SK-N-SH (cell line): ENCODE results near the gene ZRANB2. TPM values are rescaled to one million over a fixed set of nuclear protein-coding genes. Genes with fewer than 3 reads are reported as not detected.

Experiments
- CTCF ChIA-PET: fragments of 300-600, 350-600 bp; formaldehyde crosslinking; extraction: SDS; loops from one replicate; lab custom pipeline; 2021; lab: Yijun Ruan, JAX
- POLR2A ChIA-PET: fragments of 350-600 bp; sonication (Branson Sonifier 250); formaldehyde crosslinking; extraction: SDS; loops from one replicate; lab custom pipeline; 2020; ENCODE audit warnings: antibody characterized with exemption, inconsistent platforms; lab: Yijun Ruan, JAX
- DNase-seq: peaks from one replicate; pipeline ENCODE4 v3.0.0; 2012
- H2AFZ ChIP-seq: fragments of 200-600 bp; sonication (generic); 2 replicates; pipeline ENCODE4 v1.8.1; 2016; ENCODE audit warnings: antibody characterized with exemption, mild to moderate bottlenecking, low read depth
- H3F3A ChIP-seq: fragments of 200-600 bp; sonication (generic); replicated peaks from 2 replicates; pipeline ENCODE3; 2016; ENCODE audit warnings: antibody characterized with exemption, mild to moderate bottlenecking; ENCODE audit not compliant: insufficient read depth
- H3K27ac ChIP-seq, 2 experiments: fragments of 200-500 bp in 1 of 2; fragments of 200-600 bp in 1 of 2; sonication (Bioruptor generic) in 1 of 2; sonication (generic), shearing (Covaris generic) in 1 of 2; 2 replicates each; pipeline versions ENCODE4 v1.5.1 to v1.6.1; 2014 to 2016; ENCODE audit warnings: low read depth in 2 of 2, inconsistent platforms in 1 of 2, low read length in 1 of 2, mild to moderate bottlenecking in 1 of 2, mixed read lengths in 1 of 2
- H3K27me3 ChIP-seq: fragments of 200-600 bp; sonication (generic), shearing (Covaris generic); 2 replicates; pipeline ENCODE4 v1.6.1; 2016; ENCODE audit warnings: mixed run types; ENCODE audit not compliant: insufficient read depth
- H3K36me3 ChIP-seq, 2 experiments: fragments of 200-500 bp in 1 of 2; fragments of 200-600 bp in 1 of 2; sonication (Bioruptor generic) in 1 of 2; sonication (generic) in 1 of 2; replicated peaks in 1 of 2; 2 replicates each; pipeline versions ENCODE3 to v1.5.1; 2014 to 2016; ENCODE audit warnings: low read length in 1 of 2, mild to moderate bottlenecking in 1 of 2; ENCODE audit not compliant: insufficient read depth in 2 of 2, control insufficient read depth in 1 of 2
- H3K4me1 ChIP-seq, 2 experiments: fragments of 200-500 bp in 1 of 2; fragments of 200-600 bp in 1 of 2; sonication (Bioruptor generic) in 1 of 2; sonication (generic), shearing (Covaris generic) in 1 of 2; 2 replicates each; pipeline versions ENCODE4 v1.5.1 to v1.6.1; 2014 to 2016; ENCODE audit warnings: low read depth in 1 of 2, low read length in 1 of 2, mixed run types in 1 of 2; ENCODE audit not compliant: insufficient read depth in 2 of 2, control insufficient read depth in 1 of 2
- H3K4me2 ChIP-seq: fragments of 200-600 bp; sonication (generic), shearing (Covaris generic); 2 replicates; pipeline ENCODE4 v1.6.1; 2017; ENCODE audit warnings: mixed run types
- H3K4me3 ChIP-seq, 2 experiments: fragments of 200-500 bp in 1 of 2; fragments of 200-600 bp in 1 of 2; sonication (Bioruptor generic) in 1 of 2; sonication (generic), shearing (Covaris generic) in 1 of 2; 2 replicates each; pipeline versions ENCODE4 v1.5.1 to v1.8.1; 2014 to 2016; ENCODE audit warnings: low read depth in 2 of 2, inconsistent platforms in 1 of 2, low read length in 1 of 2, mild to moderate bottlenecking in 1 of 2, mixed read lengths in 1 of 2, moderate library complexity in 1 of 2
- H3K79me2 ChIP-seq: fragments of 200-600 bp; sonication (generic); 2 replicates; pipeline ENCODE4 v1.8.1; 2017; ENCODE audit warnings: mild to moderate bottlenecking; ENCODE audit not compliant: insufficient read depth
- H3K9ac ChIP-seq: fragments of 200-600 bp; sonication (generic); 2 replicates; pipeline ENCODE4 v1.6.1; 2017; ENCODE audit warnings: mixed run types
- H3K9me2 ChIP-seq: fragments of 200-600 bp; sonication (generic); 2 replicates; pipeline ENCODE4 v1.6.1; 2017; ENCODE audit warnings: mixed run types
- H3K9me3 ChIP-seq: fragments of 200-600 bp; sonication (generic); 2 replicates; pipeline ENCODE4 v1.6.1; 2017; ENCODE audit warnings: mixed run types, mild to moderate bottlenecking, moderate library complexity
- H4K20me1 ChIP-seq: fragments of 200-600 bp; sonication (generic); 2 replicates; pipeline ENCODE4 v1.6.1; 2017; ENCODE audit warnings: mild to moderate bottlenecking, mixed run types; ENCODE audit not compliant: insufficient read depth
- FOSL2 ChIP-seq: IDR thresholded peaks from 2 replicates; pipeline ENCODE4 v1.4.0; 2012; ENCODE audit warnings: low read depth, mild to moderate bottlenecking, moderate library complexity, borderline replicate concordance
- JUND ChIP-seq: IDR thresholded peaks from 2 replicates; pipeline ENCODE4 v1.4.0; 2012
- POLR2AphosphoS5 ChIP-seq: IDR thresholded peaks from 2 replicates; pipeline ENCODE4 v1.6.1; 2012; ENCODE audit warnings: low read depth, low read length
- TEAD4 ChIP-seq: IDR thresholded peaks from 2 replicates; pipeline ENCODE4 v1.4.0; 2012; ENCODE audit warnings: mild to moderate bottlenecking, borderline replicate concordance; ENCODE audit not compliant: insufficient read depth
- WGBS: methylation state at CpG from one replicate; pipeline ENCODE4 v1.1.6; 2017; ENCODE audit warnings: low lambda C conversion rate; 5-methylcytosine and 5-hydroxymethylcytosine counted together
- polyA plus RNA-seq, 3 experiments: library from polyadenylated mRNA; depleted of rRNA; stranded (reverse); fragments of >200 nt; gene quantifications; 2 replicates each; pipeline ENCODE4 v1.2.3, GENCODE V29; 2012
- TF ChIP-seq, protein P1 (sequence below): IDR thresholded peaks from 2 replicates; pipeline ENCODE4; 2012
- TF ChIP-seq, protein P2 (sequence below): fragments of 200-600 bp; sonication (generic); IDR thresholded peaks from 2 replicates; pipeline ENCODE4 v1.6.1; 2017; ENCODE audit warnings: antibody characterized with exemption, mild to moderate bottlenecking, moderate library complexity

The ZRANB2 gene
- polyA plus RNA-seq, 1 of the 3 experiments (the other 2 are of a cell fraction), result 45.2 TPM

DNA sequence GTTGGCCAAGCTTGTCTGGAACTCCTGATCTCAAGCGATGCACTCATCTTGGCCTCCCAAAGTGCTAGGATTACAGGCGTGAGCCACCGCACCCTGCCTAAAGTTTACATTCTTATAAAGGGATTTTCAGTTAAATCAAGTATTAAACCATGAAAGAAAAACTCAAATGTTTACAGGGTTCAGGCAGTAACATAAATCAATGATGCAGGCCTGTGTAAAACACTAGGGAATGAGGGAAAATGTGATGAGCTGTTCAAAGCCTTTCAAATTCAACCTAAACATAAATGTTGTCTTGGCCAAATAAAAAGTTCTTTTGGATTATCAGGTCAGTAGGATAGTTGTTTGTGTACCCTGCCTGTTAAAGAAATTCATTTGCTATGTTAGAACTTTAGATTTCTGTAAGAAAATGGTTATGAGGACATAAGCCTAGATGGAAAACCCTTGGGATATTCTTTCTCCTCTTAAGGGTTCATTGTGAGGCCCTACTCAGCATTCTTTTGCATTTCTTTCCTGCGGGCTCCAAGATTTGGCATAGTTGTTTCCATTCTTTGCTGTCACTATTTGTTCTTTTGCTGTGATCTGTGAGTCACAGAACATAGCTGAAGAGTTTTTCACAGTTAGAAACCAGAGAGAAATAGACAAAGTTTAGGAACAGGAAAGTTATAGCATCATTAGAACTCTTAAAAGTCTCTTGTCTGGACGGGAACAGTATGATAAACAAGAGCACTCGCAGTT, 8.9 kb upstream of the ZRANB2 start:
- peaks cover 8% of the 10 kb centered on the region for H3F3A ChIP-seq
- no peak overlapping the region for H3K4me3 ChIP-seq
- no peaks in the 10 kb centered on the region for H3K36me3 ChIP-seq
- CTCF ChIA-PET, result interaction anchor here (1.6 kb wide), 1 partner anchor 431 kb away, joined by 4 read pairs; no protein-coding TSS in a partner anchor
- H3K27me3 ChIP-seq, result no peaks in the 10 kb centered on the region
- no peaks in the 10 kb centered on the region for H3K79me2 ChIP-seq
- TF ChIP-seq JUND (peak; percentile 39; the same call in 1 of the 2 replicates), FOSL2 (peak; percentile 41; the same call in 1 of the 2 replicates), POLR2AphosphoS5 (no peak)
- TF ChIP-seq, protein P1, sequence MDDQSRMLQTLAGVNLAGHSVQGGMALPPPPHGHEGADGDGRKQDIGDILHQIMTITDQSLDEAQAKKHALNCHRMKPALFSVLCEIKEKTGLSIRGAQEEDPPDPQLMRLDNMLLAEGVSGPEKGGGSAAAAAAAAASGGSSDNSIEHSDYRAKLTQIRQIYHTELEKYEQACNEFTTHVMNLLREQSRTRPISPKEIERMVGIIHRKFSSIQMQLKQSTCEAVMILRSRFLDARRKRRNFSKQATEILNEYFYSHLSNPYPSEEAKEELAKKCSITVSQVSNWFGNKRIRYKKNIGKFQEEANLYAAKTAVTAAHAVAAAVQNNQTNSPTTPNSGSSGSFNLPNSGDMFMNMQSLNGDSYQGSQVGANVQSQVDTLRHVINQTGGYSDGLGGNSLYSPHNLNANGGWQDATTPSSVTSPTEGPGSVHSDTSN, result peak; percentile 7; the same call in 1 of the 2 replicates
- TF ChIP-seq, all 33 proteins: peak for 3
- WGBS, result 82% methylated on average over 6 of the region's 6 CpGs
- Histone ChIP-seq H4K20me1 (no peaks in the 10 kb centered on the region), H3K9me2 (no peaks in the 10 kb centered on the region), H3K27ac (peak overlapping the region in 1 of 2 experiments; percentile 55; a peak in 3 of 4 replicates), H3K4me1 (peaks cover 0 to 21% of the 10 kb centered on the region in 2 experiments; a peak in 1 of 4 replicates), H3K9me3 (no peaks in the 10 kb centered on the region), H2AFZ (peak overlapping the region; percentile 59), H3K4me2 (peak overlapping the region; percentile 35), H3K9ac (no peak overlapping the region)
- no peak for DNase-seq
- POLR2A ChIA-PET, result no interaction called here

DNA sequence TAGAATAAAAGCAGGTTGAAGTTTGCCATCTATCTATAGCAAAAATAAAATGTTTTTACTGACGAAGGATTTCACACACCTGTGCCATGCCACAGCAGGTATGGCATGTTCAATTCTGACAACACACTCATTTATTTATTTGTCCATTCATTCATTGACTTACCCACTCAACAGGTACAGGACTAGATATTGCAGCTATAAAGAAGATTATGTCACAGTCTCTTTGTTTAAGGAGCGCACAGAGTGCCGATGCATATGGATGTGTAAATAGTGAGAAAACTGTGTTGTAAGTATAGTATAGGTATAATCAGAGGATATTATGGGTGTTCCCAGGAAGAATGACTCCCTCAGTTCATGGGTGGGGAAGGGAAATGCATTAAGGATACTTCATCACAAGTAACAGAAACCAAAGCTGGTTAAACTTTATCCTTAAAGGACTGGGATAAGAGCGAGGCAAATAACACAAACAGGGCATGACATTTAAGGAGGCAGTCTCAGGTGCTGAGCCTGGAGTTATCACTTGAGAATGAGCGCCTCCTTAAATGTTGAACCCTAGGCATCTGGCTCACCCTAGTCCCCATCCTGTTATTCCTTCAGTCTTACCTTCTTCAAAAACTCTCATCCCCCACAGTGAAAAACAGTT, 7.9 kb upstream of the ZRANB2 start:
- no peaks in the 10 kb centered on the region for H3K79me2 ChIP-seq
- no peak overlapping the region for H3K4me3 ChIP-seq
- no peak for DNase-seq
- H3K27ac ChIP-seq, result no peak overlapping the region
- H4K20me1 ChIP-seq, result no peaks in the 10 kb centered on the region
- WGBS, result 88% methylated on average over 5 of the region's 5 CpGs
- H3K36me3 ChIP-seq, result no peaks in the 10 kb centered on the region
- ChIA-PET CTCF (no interaction called here), POLR2A (no interaction called here)
- H3K4me2 ChIP-seq, result no peak overlapping the region
- no peaks in the 10 kb centered on the region for H3K27me3 ChIP-seq
- H3F3A ChIP-seq, result peaks cover 8% of the 10 kb centered on the region
- H3K4me1 ChIP-seq, result peaks cover 0 to 21% of the 10 kb centered on the region in 2 experiments; a peak in 1 of 4 replicates
- no peaks in the 10 kb centered on the region for H3K9me3 ChIP-seq
- H3K9ac ChIP-seq, result no peak overlapping the region
- H3K9me2 ChIP-seq, result no peaks in the 10 kb centered on the region
- no peak overlapping the region for H2AFZ ChIP-seq
- TF ChIP-seq, protein P2, sequence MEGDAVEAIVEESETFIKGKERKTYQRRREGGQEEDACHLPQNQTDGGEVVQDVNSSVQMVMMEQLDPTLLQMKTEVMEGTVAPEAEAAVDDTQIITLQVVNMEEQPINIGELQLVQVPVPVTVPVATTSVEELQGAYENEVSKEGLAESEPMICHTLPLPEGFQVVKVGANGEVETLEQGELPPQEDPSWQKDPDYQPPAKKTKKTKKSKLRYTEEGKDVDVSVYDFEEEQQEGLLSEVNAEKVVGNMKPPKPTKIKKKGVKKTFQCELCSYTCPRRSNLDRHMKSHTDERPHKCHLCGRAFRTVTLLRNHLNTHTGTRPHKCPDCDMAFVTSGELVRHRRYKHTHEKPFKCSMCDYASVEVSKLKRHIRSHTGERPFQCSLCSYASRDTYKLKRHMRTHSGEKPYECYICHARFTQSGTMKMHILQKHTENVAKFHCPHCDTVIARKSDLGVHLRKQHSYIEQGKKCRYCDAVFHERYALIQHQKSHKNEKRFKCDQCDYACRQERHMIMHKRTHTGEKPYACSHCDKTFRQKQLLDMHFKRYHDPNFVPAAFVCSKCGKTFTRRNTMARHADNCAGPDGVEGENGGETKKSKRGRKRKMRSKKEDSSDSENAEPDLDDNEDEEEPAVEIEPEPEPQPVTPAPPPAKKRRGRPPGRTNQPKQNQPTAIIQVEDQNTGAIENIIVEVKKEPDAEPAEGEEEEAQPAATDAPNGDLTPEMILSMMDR, result no peak
- TF ChIP-seq TEAD4, result no peak
